ENCODE results near the gene DTNA.
"Not testable (repeated sequence)": the region's sequence is repeated elsewhere in the genome, so short reads cannot be mapped to it uniquely, and the experiment has no call there.

DTNA gene

DNA sequence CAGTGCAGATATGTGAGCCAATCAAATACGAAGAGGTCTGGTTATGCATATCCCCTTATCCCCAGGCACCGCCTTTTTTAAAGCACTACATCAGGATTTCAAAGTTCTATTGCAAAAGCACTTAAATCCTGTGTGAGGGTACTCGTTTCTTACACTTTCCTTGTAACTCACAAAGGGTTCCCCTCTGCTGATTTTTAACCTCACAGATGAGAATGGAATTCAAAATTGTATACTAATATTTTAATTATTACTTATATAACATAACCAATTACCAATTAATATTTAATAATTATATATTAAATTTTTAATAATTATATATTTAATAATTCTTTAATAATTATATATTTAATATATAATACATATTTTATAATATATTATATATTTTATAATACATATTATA lies 204.9 kb downstream of the DTNA start:
- H3K4me3 ChIP-seq (ENCODE audit: low read length in 2 of 2): no peak overlapping the region

DNA sequence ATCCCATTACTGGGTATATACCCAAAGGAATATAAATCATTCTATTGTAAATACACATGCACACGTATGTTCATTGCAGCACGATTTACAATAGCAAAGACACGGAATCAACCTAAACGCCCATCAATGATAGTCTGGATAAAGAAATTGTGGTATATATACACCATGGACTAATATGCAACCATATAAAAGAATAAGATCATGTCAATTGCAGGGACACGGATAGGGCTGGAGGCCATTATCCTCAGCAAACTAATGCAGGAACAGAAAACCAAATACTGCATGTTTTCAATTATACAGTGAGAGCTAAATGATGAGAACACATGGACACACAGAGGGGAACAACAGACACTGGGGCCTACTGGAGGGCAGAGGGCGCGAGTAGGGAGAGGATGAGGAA lies 206.4 kb downstream of the DTNA start:
- not testable (repeated sequence) for H3K36me3 ChIP-seq (ENCODE audit: control insufficient read depth in 2 of 2, insufficient read depth in 2 of 2, low read length in 2 of 2); H3K27ac ChIP-seq (ENCODE audit: low read length); H3K27me3 ChIP-seq (ENCODE audit: control insufficient read depth in 1 of 2, insufficient read depth in 2 of 2, low read length in 2 of 2); H3K4me3 ChIP-seq (ENCODE audit: low read length in 2 of 2); H3K9me3 ChIP-seq (ENCODE audit: control insufficient read depth in 2 of 2, low read length in 2 of 2); H3K9ac ChIP-seq (ENCODE audit: low read length in 2 of 2); H3K4me1 ChIP-seq (ENCODE audit: control insufficient read depth, insufficient read depth, low read length)

More for the DNA sequence above, 204.9 kb downstream of the DTNA start:
- Histone ChIP-seq H3K9me3 (ENCODE audit: control insufficient read depth in 2 of 2, low read length in 2 of 2) (no peaks in the 10 kb centered on the region), H3K4me1 (ENCODE audit: control insufficient read depth, insufficient read depth, low read length) (no peaks in the 10 kb centered on the region), H3K36me3 (ENCODE audit: control insufficient read depth in 2 of 2, insufficient read depth in 2 of 2, low read length in 2 of 2) (no peaks in the 10 kb centered on the region), H3K9ac (ENCODE audit: low read length in 2 of 2) (no peak overlapping the region), H3K27me3 (ENCODE audit: control insufficient read depth in 1 of 2, insufficient read depth in 2 of 2, low read length in 2 of 2) (no peaks in the 10 kb centered on the region), H3K27ac (ENCODE audit: low read length) (no peak overlapping the region)

GRCh38 chr18:34918856-34919255 lies 208.8 kb downstream of the DTNA start:
- Histone ChIP-seq H3K27me3 (ENCODE audit: control insufficient read depth in 1 of 2, insufficient read depth in 2 of 2, low read length in 2 of 2) (no peaks in the 10 kb centered on the region), H3K4me1 (ENCODE audit: control insufficient read depth, insufficient read depth, low read length) (no peaks in the 10 kb centered on the region), H3K36me3 (ENCODE audit: control insufficient read depth in 2 of 2, insufficient read depth in 2 of 2, low read length in 2 of 2) (no peaks in the 10 kb centered on the region), H3K9me3 (ENCODE audit: control insufficient read depth in 2 of 2, low read length in 2 of 2) (no peaks in the 10 kb centered on the region), H3K27ac (ENCODE audit: low read length) (no peak overlapping the region), H3K9ac (ENCODE audit: low read length in 2 of 2) (no peak overlapping the region), H3K4me3 (ENCODE audit: low read length in 2 of 2) (no peak overlapping the region)

GRCh38 chr18:34921226-34921625 lies 211.1 kb downstream of the DTNA start:
- Histone ChIP-seq H3K4me1 (ENCODE audit: control insufficient read depth, insufficient read depth, low read length) (no peaks in the 10 kb centered on the region), H3K27ac (ENCODE audit: low read length) (no peak overlapping the region), H3K36me3 (ENCODE audit: control insufficient read depth in 2 of 2, insufficient read depth in 2 of 2, low read length in 2 of 2) (no peaks in the 10 kb centered on the region), H3K27me3 (ENCODE audit: control insufficient read depth in 1 of 2, insufficient read depth in 2 of 2, low read length in 2 of 2) (no peaks in the 10 kb centered on the region), H3K4me3 (ENCODE audit: low read length in 2 of 2) (no peak overlapping the region), H3K9me3 (ENCODE audit: control insufficient read depth in 2 of 2, low read length in 2 of 2) (no peaks in the 10 kb centered on the region), H3K9ac (ENCODE audit: low read length in 2 of 2) (no peak overlapping the region)

DNA sequence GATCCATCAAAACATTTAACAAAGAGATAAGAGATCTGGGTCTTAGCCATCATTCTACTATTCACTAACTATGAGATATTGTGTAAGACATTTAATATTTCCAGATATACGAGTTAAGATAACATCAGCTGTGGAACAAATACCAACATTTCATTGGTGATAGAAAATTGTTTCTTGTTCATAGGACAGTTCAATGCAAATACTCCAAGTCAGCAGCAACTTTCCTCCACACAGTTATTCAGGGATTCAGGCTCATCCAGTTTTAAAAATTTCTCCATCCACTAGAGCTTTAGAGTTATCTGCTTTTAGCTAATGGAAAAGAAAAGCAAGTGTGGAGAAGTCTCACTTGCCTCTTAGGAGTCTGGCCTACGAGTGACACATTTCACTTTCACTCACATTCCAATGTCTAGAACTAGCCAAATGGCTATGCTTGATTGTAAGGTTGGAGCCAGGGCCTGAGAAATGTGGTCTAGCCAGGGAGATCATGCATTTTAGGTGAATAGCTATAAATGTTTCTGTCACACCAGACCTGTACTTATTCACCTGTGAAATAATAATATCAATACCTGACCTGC lies 211.8 kb downstream of the DTNA start:
- no peaks in the 10 kb centered on the region for H3K4me1 ChIP-seq (ENCODE audit: control insufficient read depth, insufficient read depth, low read length)
- H3K9ac ChIP-seq (ENCODE audit: low read length in 2 of 2): no peak overlapping the region
- H3K4me3 ChIP-seq (ENCODE audit: low read length in 2 of 2): no peak overlapping the region
- no peaks in the 10 kb centered on the region for H3K36me3 ChIP-seq (ENCODE audit: control insufficient read depth in 2 of 2, insufficient read depth in 2 of 2, low read length in 2 of 2)
- no peak overlapping the region for H3K27ac ChIP-seq (ENCODE audit: low read length)
- H3K9me3 ChIP-seq (ENCODE audit: control insufficient read depth in 2 of 2, low read length in 2 of 2): no peaks in the 10 kb centered on the region
- H3K27me3 ChIP-seq (ENCODE audit: control insufficient read depth in 1 of 2, insufficient read depth in 2 of 2, low read length in 2 of 2): no peaks in the 10 kb centered on the region

GRCh38 chr18:34922594-34922993 lies 212.5 kb downstream of the DTNA start:
- not testable (repeated sequence) for H3K27ac ChIP-seq (ENCODE audit: low read length); H3K4me1 ChIP-seq (ENCODE audit: control insufficient read depth, insufficient read depth, low read length); H3K9me3 ChIP-seq (ENCODE audit: control insufficient read depth in 2 of 2, low read length in 2 of 2); H3K9ac ChIP-seq (ENCODE audit: low read length in 2 of 2); H3K4me3 ChIP-seq (ENCODE audit: low read length in 2 of 2); H3K27me3 ChIP-seq (ENCODE audit: control insufficient read depth in 1 of 2, insufficient read depth in 2 of 2, low read length in 2 of 2); H3K36me3 ChIP-seq (ENCODE audit: control insufficient read depth in 2 of 2, insufficient read depth in 2 of 2, low read length in 2 of 2)

- H3K9ac ChIP-seq (ENCODE audit: low read length in 2 of 2): no peak overlapping the region
- no peak overlapping the region for H3K4me3 ChIP-seq (ENCODE audit: low read length in 2 of 2)
- H3K9me3 ChIP-seq (ENCODE audit: control insufficient read depth in 2 of 2, low read length in 2 of 2): no peaks in the 10 kb centered on the region
- no peaks in the 10 kb centered on the region for H3K4me1 ChIP-seq (ENCODE audit: control insufficient read depth, insufficient read depth, low read length)
- H3K27ac ChIP-seq (ENCODE audit: low read length): no peak overlapping the region
- H3K36me3 ChIP-seq (ENCODE audit: control insufficient read depth in 2 of 2, insufficient read depth in 2 of 2, low read length in 2 of 2): no peaks in the 10 kb centered on the region
- no peaks in the 10 kb centered on the region for H3K27me3 ChIP-seq (ENCODE audit: control insufficient read depth in 1 of 2, insufficient read depth in 2 of 2, low read length in 2 of 2)
Measured at GRCh38 chr18:34923911-34924310, 213.8 kb downstream of the DTNA start.

GRCh38 chr18:34926683-34927082 lies 216.6 kb downstream of the DTNA start:
- Histone ChIP-seq H3K27ac (ENCODE audit: low read length) (no peak overlapping the region), H3K4me3 (ENCODE audit: low read length in 2 of 2) (no peak overlapping the region), H3K4me1 (ENCODE audit: control insufficient read depth, insufficient read depth, low read length) (no peaks in the 10 kb centered on the region), H3K27me3 (ENCODE audit: control insufficient read depth in 1 of 2, insufficient read depth in 2 of 2, low read length in 2 of 2) (no peaks in the 10 kb centered on the region), H3K9ac (ENCODE audit: low read length in 2 of 2) (no peak overlapping the region), H3K9me3 (ENCODE audit: control insufficient read depth in 2 of 2, low read length in 2 of 2) (no peaks in the 10 kb centered on the region), H3K36me3 (ENCODE audit: control insufficient read depth in 2 of 2, insufficient read depth in 2 of 2, low read length in 2 of 2) (no peaks in the 10 kb centered on the region)

DNA sequence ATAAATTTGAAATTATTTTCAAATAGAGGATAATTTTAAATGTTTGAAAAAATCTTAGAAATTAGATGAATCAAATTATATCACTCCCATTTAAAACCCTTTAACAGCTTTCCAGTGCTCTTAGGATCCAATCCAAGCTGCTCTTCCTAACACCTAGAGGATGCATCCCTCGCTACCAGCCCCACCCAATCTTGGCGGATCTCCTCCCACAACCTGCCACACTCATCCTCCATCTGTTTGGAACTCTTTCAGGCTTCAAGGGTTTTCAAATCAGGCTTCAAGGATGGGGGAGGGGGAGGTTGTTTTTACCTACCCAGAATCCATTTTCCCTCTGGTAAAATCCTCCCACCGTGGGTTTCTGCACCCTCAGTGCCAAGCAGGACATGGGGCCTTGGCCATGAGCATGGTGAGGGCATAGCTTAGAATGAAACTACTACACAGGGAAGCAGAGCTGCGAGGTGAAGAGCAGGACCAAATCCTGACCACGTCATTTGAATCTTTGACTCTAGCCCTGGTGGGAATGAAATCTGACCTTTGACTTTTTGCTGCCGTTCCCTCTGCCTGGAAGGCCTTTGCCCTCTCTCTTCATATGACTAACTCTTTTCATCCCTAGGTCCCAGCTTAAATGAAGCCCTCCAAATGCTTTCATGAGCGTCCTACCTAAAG lies 218.1 kb downstream of the DTNA start:
- Histone ChIP-seq H3K36me3 (ENCODE audit: control insufficient read depth in 2 of 2, insufficient read depth in 2 of 2, low read length in 2 of 2) (no peaks in the 10 kb centered on the region), H3K4me3 (ENCODE audit: low read length in 2 of 2) (no peak overlapping the region), H3K27ac (ENCODE audit: low read length) (no peak overlapping the region), H3K9ac (ENCODE audit: low read length in 2 of 2) (no peak overlapping the region), H3K9me3 (ENCODE audit: control insufficient read depth in 2 of 2, low read length in 2 of 2) (no peaks in the 10 kb centered on the region), H3K4me1 (ENCODE audit: control insufficient read depth, insufficient read depth, low read length) (no peaks in the 10 kb centered on the region), H3K27me3 (ENCODE audit: control insufficient read depth in 1 of 2, insufficient read depth in 2 of 2, low read length in 2 of 2) (no peaks in the 10 kb centered on the region)

DNA sequence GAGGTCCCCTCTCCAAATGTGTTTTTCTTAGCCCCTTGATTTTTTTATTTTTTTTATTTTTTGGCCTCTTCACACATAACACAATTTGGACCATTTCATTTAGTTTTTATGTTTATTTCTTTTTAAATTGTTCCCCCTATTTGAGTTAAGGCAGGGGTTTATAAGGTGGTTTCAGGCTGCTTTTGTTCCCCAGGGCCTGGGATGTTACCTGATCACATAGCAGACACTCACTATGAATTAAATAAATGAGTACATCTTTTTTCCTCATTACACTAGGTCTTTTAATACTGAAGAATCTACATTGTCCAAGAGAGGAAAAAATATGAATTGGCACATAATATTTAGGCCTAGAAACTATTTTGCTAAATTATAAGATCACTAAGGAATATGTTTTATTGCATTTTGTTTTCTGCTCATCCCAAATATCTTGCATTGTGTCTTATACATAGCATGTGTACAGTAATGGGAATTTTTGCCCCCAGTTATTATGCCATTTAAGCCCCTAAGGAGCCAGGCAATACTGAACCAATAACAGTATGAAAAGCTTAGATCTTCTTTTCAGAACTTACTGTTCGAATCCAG lies 218.7 kb downstream of the DTNA start:
- Histone ChIP-seq H3K9me3 (ENCODE audit: control insufficient read depth in 2 of 2, low read length in 2 of 2) (no peaks in the 10 kb centered on the region), H3K27me3 (ENCODE audit: control insufficient read depth in 1 of 2, insufficient read depth in 2 of 2, low read length in 2 of 2) (no peaks in the 10 kb centered on the region), H3K4me3 (ENCODE audit: low read length in 2 of 2) (no peak overlapping the region), H3K4me1 (ENCODE audit: control insufficient read depth, insufficient read depth, low read length) (no peaks in the 10 kb centered on the region), H3K9ac (ENCODE audit: low read length in 2 of 2) (no peak overlapping the region), H3K27ac (ENCODE audit: low read length) (no peak overlapping the region), H3K36me3 (ENCODE audit: control insufficient read depth in 2 of 2, insufficient read depth in 2 of 2, low read length in 2 of 2) (no peaks in the 10 kb centered on the region)

- H3K27ac ChIP-seq (ENCODE audit: low read length): no peak overlapping the region
- H3K9me3 ChIP-seq (ENCODE audit: control insufficient read depth in 2 of 2, low read length in 2 of 2): no peaks in the 10 kb centered on the region
- H3K4me1 ChIP-seq (ENCODE audit: control insufficient read depth, insufficient read depth, low read length): no peaks in the 10 kb centered on the region
- H3K9ac ChIP-seq (ENCODE audit: low read length in 2 of 2): no peak overlapping the region
- H3K36me3 ChIP-seq (ENCODE audit: control insufficient read depth in 2 of 2, insufficient read depth in 2 of 2, low read length in 2 of 2): no peaks in the 10 kb centered on the region
- no peaks in the 10 kb centered on the region for H3K27me3 ChIP-seq (ENCODE audit: control insufficient read depth in 1 of 2, insufficient read depth in 2 of 2, low read length in 2 of 2)
- H3K4me3 ChIP-seq (ENCODE audit: low read length in 2 of 2): no peak overlapping the region
Measured at GRCh38 chr18:34929336-34929780, 219.3 kb downstream of the DTNA start.
